Natural killer cell (primary cell): ENCODE measurements around the gene ATP2B2. TPM values are rescaled to one million over a fixed set of nuclear protein-coding genes. Genes with fewer than 3 reads are reported as not detected.

Experiments
- ATAC-seq, 3 donors: fragments of 150-1000 bp in 2 of 3; fragments of 200-7000 bp in 1 of 3; cut with Tn5 transposase; 1 replicate in 1 of 3; 2 replicates in 2 of 3; pipeline ENCODE4 v1.10.0; 2021; ENCODE audit warnings: mild to moderate bottlenecking in 2 of 3, moderate library complexity in 2 of 3
- DNase-seq, 2 donors: peaks; one replicate each; pipeline versions ENCODE4 v3.0.0 to v3.0.0-alpha.2; 2013 to 2021; ENCODE audit warnings: mixed read lengths in 1 of 2
- H3K27ac ChIP-seq: one replicate; pipeline ENCODE4 v1.5.1; 2013; ENCODE audit warnings: mild to moderate bottlenecking, low read length
- H3K27me3 ChIP-seq: one replicate; pipeline ENCODE4 v1.6.1; 2013; ENCODE audit warnings: low read length; ENCODE audit not compliant: control insufficient read depth, insufficient read depth
- H3K36me3 ChIP-seq: one replicate; pipeline ENCODE4 v1.6.1; 2013; ENCODE audit warnings: low read length; ENCODE audit not compliant: control insufficient read depth, insufficient read depth
- H3K4me1 ChIP-seq: one replicate; pipeline ENCODE4 v1.6.1; 2013; ENCODE audit warnings: low read length; ENCODE audit not compliant: control insufficient read depth, insufficient read depth
- H3K4me3 ChIP-seq: one replicate; pipeline ENCODE4 v1.5.1; 2013; ENCODE audit warnings: low read length
- H3K9me3 ChIP-seq: one replicate; pipeline ENCODE4 v1.6.1; 2013; ENCODE audit warnings: low read length; ENCODE audit not compliant: control insufficient read depth, insufficient read depth
- H3K27ac Mint-ChIP-seq, 2 donors: one replicate each; pipeline ENCODE4 v1.8.0; 2022; ENCODE audit warnings: mild to moderate bottlenecking in 2 of 2, mixed read lengths in 2 of 2, moderate library complexity in 1 of 2
- H3K27me3 Mint-ChIP-seq, 2 donors: one replicate each; pipeline ENCODE4 v1.8.0; 2022; ENCODE audit warnings: low read depth in 2 of 2, mixed read lengths in 2 of 2
- H3K36me3 Mint-ChIP-seq: one replicate; pipeline ENCODE4 v1.8.0; 2022; ENCODE audit warnings: mixed read lengths
- H3K4me1 Mint-ChIP-seq, 2 donors: one replicate each; pipeline ENCODE4 v1.8.0; 2022; ENCODE audit warnings: mixed read lengths in 2 of 2
- H3K4me3 Mint-ChIP-seq: one replicate; pipeline ENCODE4 v1.8.0; 2022; ENCODE audit warnings: mild to moderate bottlenecking, moderate library complexity, mixed read lengths
- H3K9me3 Mint-ChIP-seq, 2 donors: one replicate each; pipeline ENCODE4 v1.8.0; 2022; ENCODE audit warnings: mixed read lengths in 2 of 2
- WGBS: methylation state at CpG from one replicate; pipeline ENCODE4 v1.1.7; 2013; ENCODE audit warnings: missing lambda C conversion rate; ENCODE audit not compliant: insufficient coverage; 5-methylcytosine and 5-hydroxymethylcytosine counted together
- intact Hi-C: fragments of 100-400 bp; cut with micrococcal nuclease; formaldehyde crosslinking; loops from one replicate; pipeline ENCODE4 v1.14.2; 2022
- total RNA-seq, 4 donors: library from RNA; stranded (reverse); fragments of 120-200 nt in 1 of 4; gene quantifications; one replicate each; pipeline versions ENCODE4 v1.2.3 to v1.2.4, GENCODE V29; 2013 to 2022
- TF ChIP-seq, protein P1 (sequence below): fragments of 200-600 bp; IDR thresholded peaks from one replicate; pipeline ENCODE4 v1.8.0; 2022; ENCODE audit warnings: antibody characterized with exemption

Gene ATP2B2
- total RNA-seq, 3 donors from 2014 or later (not counting 1 experiment from before 2014, with no cell fraction given) = not detected

DNA sequence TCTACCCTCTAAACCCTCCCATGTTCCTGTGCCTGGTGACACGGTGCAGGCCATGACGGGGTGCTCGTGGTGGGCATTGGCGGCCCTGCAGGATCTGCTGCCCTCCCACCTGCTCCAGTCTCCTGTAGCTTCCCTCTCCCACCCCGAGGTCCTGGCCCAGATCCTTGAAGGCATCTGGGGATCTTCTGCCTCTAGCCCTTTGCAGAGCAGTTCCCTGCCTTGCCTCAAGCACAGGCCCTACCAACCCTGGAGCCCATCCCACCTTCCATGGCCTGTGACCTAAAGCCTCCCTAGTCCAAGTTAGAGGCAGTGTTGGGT, 157.0 kb downstream of the ATP2B2 start:
- no peaks in the 10 kb centered on the region for H3K36me3 Mint-ChIP-seq
- Histone ChIP-seq H3K4me1 (peaks cover 3% of the 10 kb centered on the region), H3K27me3 (no peaks in the 10 kb centered on the region), H3K9me3 (no peaks in the 10 kb centered on the region), H3K27ac (no peak overlapping the region), H3K36me3 (no peaks in the 10 kb centered on the region), H3K4me3 (no peak overlapping the region)
- H3K9me3 Mint-ChIP-seq = no peaks in the 10 kb centered on the region
- H3K27ac Mint-ChIP-seq = no peak overlapping the region
- DNase-seq = no peak
- H3K4me3 Mint-ChIP-seq = no peak overlapping the region
- WGBS = 86% methylated on average over 5 of the region's 5 CpGs
- intact Hi-C loops = no loop called here
- ATAC-seq = no peak
- peaks cover 0 to 7% of the 10 kb centered on the region in 2 donors for H3K27me3 Mint-ChIP-seq
- H3K4me1 Mint-ChIP-seq = no peaks in the 10 kb centered on the region
- TF ChIP-seq, protein P1, sequence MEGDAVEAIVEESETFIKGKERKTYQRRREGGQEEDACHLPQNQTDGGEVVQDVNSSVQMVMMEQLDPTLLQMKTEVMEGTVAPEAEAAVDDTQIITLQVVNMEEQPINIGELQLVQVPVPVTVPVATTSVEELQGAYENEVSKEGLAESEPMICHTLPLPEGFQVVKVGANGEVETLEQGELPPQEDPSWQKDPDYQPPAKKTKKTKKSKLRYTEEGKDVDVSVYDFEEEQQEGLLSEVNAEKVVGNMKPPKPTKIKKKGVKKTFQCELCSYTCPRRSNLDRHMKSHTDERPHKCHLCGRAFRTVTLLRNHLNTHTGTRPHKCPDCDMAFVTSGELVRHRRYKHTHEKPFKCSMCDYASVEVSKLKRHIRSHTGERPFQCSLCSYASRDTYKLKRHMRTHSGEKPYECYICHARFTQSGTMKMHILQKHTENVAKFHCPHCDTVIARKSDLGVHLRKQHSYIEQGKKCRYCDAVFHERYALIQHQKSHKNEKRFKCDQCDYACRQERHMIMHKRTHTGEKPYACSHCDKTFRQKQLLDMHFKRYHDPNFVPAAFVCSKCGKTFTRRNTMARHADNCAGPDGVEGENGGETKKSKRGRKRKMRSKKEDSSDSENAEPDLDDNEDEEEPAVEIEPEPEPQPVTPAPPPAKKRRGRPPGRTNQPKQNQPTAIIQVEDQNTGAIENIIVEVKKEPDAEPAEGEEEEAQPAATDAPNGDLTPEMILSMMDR = no peak

DNA sequence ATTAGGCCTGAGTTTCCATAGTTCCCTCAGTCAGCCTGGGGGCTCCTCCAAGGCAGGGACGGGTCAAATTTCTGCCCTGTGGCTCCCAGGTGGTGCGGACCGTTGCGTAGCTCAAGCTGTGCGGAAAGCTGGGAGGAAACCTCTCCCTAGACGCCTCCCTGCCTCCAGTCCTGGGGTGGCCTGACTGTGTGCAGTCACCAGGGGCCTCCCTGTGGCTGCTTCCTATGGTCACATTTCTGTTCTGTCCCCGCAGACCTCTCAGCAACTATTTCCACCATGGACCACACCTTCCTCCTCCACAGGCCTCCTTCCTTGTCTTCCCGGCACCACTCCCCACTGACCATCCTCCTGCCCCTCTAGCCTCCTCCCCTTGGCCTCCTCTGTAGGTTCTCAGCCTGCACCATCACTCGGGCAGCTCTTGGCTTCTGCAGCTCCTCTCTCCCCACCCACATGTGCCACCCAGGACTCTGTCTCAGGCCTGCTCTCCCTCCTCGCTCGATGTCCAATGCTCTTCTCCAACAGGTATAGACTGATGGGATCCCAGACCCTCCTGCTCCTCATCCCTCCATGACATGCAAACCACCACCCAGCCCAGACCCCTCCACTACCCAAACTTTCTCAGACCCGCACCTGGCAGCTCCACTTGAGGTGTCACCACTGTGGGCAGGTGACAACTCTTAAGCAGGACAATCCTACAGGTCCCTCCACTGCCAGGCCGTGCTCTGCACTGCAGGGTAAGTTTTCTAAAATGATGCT, 157.6 kb downstream of the ATP2B2 start:
- Mint-ChIP-seq H3K36me3 (no peaks in the 10 kb centered on the region), H3K27me3 (peaks cover 0 to 3% of the 10 kb centered on the region in 2 donors), H3K4me3 (no peak overlapping the region), H3K27ac (no peak overlapping the region), H3K9me3 (no peaks in the 10 kb centered on the region), H3K4me1 (no peaks in the 10 kb centered on the region)
- no peak for ATAC-seq
- H3K4me1 ChIP-seq = peaks cover 3% of the 10 kb centered on the region
- intact Hi-C loops = no loop called here
- no peaks in the 10 kb centered on the region for H3K27me3 ChIP-seq
- no peak for DNase-seq
- no peak overlapping the region for H3K27ac ChIP-seq
- H3K4me3 ChIP-seq = no peak overlapping the region
- H3K9me3 ChIP-seq = no peaks in the 10 kb centered on the region
- TF ChIP-seq, protein P1 = no peak
- H3K36me3 ChIP-seq = no peaks in the 10 kb centered on the region
- WGBS = 84% methylated on average over 13 of the region's 13 CpGs

DNA sequence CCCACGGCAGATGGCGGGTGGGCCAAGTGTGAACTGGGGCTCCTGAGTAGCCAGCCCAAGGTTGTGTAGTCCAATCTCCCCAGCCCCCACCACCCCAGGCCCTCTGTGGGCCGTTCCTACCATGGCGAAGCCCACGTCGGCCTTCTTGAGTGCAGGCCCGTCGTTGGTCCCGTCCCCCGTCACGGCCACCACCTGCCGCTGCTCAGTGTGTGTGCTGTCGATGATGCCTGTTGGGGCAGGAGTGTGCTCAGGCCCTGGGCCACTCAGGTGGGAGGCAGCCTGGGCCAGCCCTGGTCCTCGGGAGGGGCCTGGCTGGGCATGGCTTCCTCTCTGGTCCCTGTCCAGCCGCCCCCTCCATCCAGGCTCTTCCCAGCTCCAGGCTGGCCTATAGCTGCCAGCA, 159.5 kb downstream of the ATP2B2 start:
- no peak for ATAC-seq
- no peak overlapping the region for H3K4me3 ChIP-seq
- intact Hi-C loops = no loop called here
- no peaks in the 10 kb centered on the region for H3K36me3 ChIP-seq
- TF ChIP-seq, protein P1 = no peak
- H3K9me3 Mint-ChIP-seq = no peaks in the 10 kb centered on the region
- 91% methylated on average over 15 of the region's 15 CpGs for WGBS
- no peaks in the 10 kb centered on the region for H3K27me3 ChIP-seq
- H3K27ac Mint-ChIP-seq = no peak overlapping the region
- peaks cover 3% of the 10 kb centered on the region for H3K4me1 ChIP-seq
- no peaks in the 10 kb centered on the region for H3K27me3 Mint-ChIP-seq
- H3K27ac ChIP-seq = no peak overlapping the region
- DNase-seq = no peak
- H3K36me3 Mint-ChIP-seq = no peaks in the 10 kb centered on the region
- H3K4me1 Mint-ChIP-seq = no peaks in the 10 kb centered on the region
- no peak overlapping the region for H3K4me3 Mint-ChIP-seq
- H3K9me3 ChIP-seq = no peaks in the 10 kb centered on the region
